Cardiac muscle cell (in vitro differentiated cells and primary cell): Measurements from ENCODE around the gene CD47. TPM values are rescaled to one million over a fixed set of nuclear protein-coding genes. Genes with fewer than 3 reads are reported as not detected.

ENCODE experiments used
- DNase-seq, 2 donors: peaks; one replicate each; pipeline versions ENCODE4 v3.0.0 to v3.0.0-alpha.2; 2010 to 2017; ENCODE audit warnings: low read depth in 1 of 2, low spot score in 1 of 2
- H3K27ac ChIP-seq: fragments of 200-600 bp; sonication (generic); 2 replicates; pipeline ENCODE4 v1.5.1; 2016
- H3K27me3 ChIP-seq: fragments of 200-600 bp; sonication (generic); 2 replicates; pipeline ENCODE4 v1.6.0; 2016; ENCODE audit warnings: control low read depth
- H3K36me3 ChIP-seq: fragments of 200-600 bp; sonication (generic); 2 replicates; pipeline ENCODE4 v1.5.1; 2016; ENCODE audit warnings: control low read depth
- H3K4me1 ChIP-seq: fragments of 200-600 bp; sonication (generic); 2 replicates; pipeline ENCODE4 v1.8.1; 2017; ENCODE audit warnings: low read depth, mild to moderate bottlenecking, mixed run types
- H3K4me3 ChIP-seq: fragments of 200-600 bp; sonication (generic); 2 replicates; pipeline ENCODE4 v1.5.1; 2016; ENCODE audit warnings: mild to moderate bottlenecking
- H3K9me3 ChIP-seq: fragments of 200-600 bp; sonication (generic); 2 replicates; pipeline ENCODE4 v1.5.1; 2017; ENCODE audit warnings: low read depth, mild to moderate bottlenecking, control low read depth
- polyA plus RNA-seq: library from polyadenylated mRNA; unstranded; fragments of >200 nt; fragmentation: Nextera tagmentation; extraction: Ambion mirVana; gene quantifications from 2 replicates; pipeline ENCODE4 v1.2.1, GENCODE V29; 2016
- total RNA-seq: library from RNA; depleted of rRNA; stranded (reverse); fragments of >200 nt; gene quantifications from 2 replicates; pipeline ENCODE4 v1.2.3, GENCODE V29; 2016
- TF ChIP-seq, protein P1 (sequence below): IDR thresholded peaks from 2 replicates; pipeline ENCODE4 v1.5.1; 2012; ENCODE audit warnings: low read depth, mild to moderate bottlenecking, low read length

The CD47 gene
- total and polyA plus RNA-seq, 2 experiments from 2014 or later: 33.2 to 34.9 TPM

DNA sequence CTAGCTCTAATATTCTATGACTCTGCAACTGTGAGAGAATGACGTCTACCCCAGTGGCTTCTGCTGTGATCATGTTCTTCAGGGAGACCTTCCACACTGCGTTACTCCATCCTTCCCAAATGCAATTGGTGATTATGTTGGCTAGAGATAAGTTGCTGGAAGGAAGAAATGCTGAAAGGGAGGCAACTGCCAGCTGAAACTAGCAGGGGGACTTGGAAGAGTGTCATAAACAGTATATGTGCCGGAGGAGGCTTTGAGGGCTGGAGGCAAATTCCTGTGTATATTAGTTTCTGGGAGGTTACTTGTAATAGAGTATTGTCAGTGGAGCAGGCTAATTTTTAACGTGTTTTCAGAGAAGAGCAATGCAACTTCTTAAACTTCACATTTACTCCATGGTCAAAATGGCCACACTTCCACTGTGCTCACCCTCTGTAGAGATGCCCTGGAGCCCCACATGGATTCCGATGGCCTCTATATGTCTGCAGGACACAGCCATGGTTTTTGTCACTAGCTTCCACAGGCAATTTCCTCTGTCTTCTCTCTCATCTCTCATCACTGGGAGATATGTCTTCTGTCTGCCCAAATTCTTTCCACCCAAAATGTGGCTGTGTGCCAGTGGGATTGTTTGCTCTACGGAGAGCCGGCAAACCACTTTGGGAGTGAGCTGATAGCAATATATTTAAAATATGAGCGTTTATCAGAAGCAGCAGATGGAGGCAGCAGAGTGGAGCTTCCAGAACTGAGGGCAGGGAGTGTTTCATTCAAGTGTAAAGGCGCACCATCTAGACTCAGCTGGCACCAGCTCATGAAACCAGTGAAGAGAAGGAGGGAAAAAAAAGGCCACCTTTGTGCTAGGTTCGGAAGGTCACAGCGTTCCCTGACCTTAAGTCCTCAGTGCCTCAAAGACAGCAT is 13.3 kb upstream of the CD47 start:
- Histone ChIP-seq H3K36me3 (no peaks in the 10 kb centered on the region), H3K27ac (no peak overlapping the region), H3K4me1 (no peaks in the 10 kb centered on the region), H3K4me3 (no peak overlapping the region), H3K9me3 (no peaks in the 10 kb centered on the region), H3K27me3 (no peaks in the 10 kb centered on the region)
- TF ChIP-seq, protein P1, sequence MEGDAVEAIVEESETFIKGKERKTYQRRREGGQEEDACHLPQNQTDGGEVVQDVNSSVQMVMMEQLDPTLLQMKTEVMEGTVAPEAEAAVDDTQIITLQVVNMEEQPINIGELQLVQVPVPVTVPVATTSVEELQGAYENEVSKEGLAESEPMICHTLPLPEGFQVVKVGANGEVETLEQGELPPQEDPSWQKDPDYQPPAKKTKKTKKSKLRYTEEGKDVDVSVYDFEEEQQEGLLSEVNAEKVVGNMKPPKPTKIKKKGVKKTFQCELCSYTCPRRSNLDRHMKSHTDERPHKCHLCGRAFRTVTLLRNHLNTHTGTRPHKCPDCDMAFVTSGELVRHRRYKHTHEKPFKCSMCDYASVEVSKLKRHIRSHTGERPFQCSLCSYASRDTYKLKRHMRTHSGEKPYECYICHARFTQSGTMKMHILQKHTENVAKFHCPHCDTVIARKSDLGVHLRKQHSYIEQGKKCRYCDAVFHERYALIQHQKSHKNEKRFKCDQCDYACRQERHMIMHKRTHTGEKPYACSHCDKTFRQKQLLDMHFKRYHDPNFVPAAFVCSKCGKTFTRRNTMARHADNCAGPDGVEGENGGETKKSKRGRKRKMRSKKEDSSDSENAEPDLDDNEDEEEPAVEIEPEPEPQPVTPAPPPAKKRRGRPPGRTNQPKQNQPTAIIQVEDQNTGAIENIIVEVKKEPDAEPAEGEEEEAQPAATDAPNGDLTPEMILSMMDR: peak; percentile 16
- DNase-seq: peak in 1 of 2 donors; percentile 75

DNA sequence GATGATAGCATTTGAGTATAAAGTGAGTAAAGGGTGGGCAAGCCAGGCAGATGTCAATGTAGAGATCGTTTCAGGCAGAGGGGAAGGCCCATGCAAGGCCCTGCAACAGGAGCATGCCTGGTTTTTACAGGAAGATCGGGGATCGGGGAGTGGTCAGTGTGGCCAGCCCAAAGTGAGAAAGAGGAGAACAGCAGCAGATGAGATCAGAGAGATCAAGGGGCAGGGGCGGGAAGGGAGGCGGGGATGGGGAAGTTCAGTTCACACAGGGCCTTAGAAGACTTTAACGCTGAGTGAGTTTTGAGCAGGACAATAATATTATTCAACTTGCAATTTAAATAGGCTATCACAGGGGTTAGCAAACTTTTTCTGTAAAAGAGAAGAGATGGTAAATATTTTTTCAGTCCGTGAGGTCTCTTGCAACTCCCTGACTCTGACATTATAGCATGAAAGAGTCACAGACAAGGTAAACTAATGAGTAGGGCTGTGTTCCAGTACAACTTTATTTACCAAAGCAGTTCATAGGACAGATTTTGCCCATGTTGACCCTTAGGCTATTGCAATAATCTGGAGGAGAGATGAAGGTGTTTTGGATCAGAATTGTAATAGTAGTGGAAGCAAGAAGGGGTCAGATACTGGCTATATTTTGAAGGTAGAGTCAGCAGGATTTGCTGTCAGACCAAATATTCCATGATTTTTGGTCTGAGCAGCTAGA is 12.4 kb upstream of the CD47 start:
- Histone ChIP-seq H3K9me3 (no peaks in the 10 kb centered on the region), H3K27me3 (no peaks in the 10 kb centered on the region), H3K4me3 (no peak overlapping the region), H3K4me1 (no peaks in the 10 kb centered on the region), H3K36me3 (no peaks in the 10 kb centered on the region), H3K27ac (no peak overlapping the region)
- no peak for DNase-seq
- TF ChIP-seq, protein P1: no peak

DNA sequence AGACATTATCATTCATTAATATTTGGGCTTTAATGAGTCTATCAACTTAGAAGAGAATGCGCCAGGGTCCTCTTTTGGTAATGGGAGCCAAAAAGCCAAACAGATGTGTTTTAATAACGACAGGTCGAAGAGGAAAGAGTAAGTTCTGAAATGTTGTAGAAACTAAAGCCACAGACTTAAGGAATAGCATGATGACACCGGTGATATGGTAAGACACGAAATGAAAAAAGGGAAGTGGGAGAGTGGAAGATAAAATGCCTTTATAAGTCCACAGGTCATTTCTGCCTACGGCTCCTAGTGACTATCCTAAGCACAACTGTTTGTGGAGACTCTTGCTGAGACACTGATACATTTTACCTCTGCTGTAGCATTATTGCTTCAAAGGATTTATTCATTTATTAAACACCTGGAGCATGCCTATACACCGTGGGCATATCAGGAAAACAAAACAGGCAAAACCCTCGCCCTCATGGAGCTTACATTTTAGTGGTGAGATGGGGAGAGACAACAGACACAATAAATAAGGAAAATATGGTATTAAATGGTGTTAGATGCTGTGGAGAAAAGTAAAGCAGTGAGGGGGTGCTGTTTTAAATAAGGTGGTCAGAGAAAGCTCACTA is 11.7 kb upstream of the CD47 start:
- DNase-seq: no peak

DNA sequence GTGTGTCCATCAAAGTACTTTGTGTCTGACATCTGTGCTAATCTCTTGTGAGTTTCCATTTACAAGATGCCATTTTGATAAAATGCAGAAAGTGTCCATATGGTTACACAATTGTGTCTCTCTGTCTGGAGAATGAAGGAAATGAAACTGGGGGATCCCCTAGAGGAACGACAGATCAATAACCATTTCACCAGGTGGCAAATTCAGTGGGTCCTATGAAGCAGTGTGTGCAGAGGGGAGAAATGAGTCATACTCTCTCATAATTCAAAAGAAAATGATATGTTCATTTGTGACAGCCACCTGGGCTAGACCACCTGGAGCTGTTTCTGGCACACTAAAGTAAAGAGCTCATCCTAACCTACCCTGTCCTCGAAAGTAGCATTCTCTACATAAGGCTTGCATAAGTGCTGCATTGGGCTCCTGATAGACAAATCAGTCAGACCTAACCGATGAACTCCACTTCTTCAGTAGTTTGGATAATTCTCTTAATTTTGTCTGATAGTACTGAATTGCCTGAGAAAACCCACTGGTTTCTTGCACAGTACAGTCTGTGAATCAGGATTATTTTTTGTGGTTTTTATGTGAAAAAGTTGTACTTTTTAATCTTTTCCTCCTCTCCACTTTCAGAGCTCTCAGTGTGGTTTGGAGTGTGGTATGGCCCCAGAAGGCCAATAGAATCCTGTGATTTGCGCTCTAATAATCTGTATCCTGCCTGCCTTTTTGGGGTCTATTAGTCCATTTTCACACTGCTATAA is 10.3 kb upstream of the CD47 start:
- H3K27me3 ChIP-seq: no peaks in the 10 kb centered on the region
- DNase-seq: no peak
- no peaks in the 10 kb centered on the region for H3K9me3 ChIP-seq
- no peak overlapping the region for H3K27ac ChIP-seq
- H3K4me3 ChIP-seq: no peak overlapping the region
- TF ChIP-seq, protein P1: no peak
- H3K4me1 ChIP-seq: no peaks in the 10 kb centered on the region
- no peaks in the 10 kb centered on the region for H3K36me3 ChIP-seq

More for the DNA sequence above, 11.7 kb upstream of the CD47 start:
- H3K36me3 ChIP-seq: no peaks in the 10 kb centered on the region
- H3K9me3 ChIP-seq: no peaks in the 10 kb centered on the region
- no peaks in the 10 kb centered on the region for H3K27me3 ChIP-seq
- H3K4me1 ChIP-seq: no peaks in the 10 kb centered on the region
- H3K4me3 ChIP-seq: no peak overlapping the region
- TF ChIP-seq, protein P1: no peak
- H3K27ac ChIP-seq: no peak overlapping the region
